ENCODE data around the gene ACE. TPM values are rescaled to one million over a fixed set of nuclear protein-coding genes. Genes with fewer than 3 reads are reported as not detected.

The ACE gene
- total RNA-seq, 1 donor from 2014 or later: 1.0 TPM

DNA sequence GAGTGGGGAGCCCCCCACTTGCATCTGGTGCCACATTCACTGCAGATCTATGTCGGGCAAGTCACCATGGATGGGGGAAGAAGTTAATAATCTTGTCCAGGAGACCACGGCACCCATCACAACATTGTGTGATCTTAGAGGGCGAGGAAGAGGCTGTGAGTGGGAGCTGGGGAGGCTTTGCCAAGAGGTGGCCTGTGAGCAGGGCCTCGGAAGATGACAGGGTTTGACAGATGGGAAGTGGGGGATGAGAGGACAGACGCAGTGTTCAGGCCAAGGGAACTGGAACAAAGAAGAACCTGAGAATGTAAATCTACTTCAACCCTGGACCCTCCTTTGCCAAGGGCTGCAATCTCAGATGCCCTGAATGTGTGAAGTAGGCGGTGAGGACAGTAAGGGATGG, 12.4 kb downstream of the ACE start:
- Histone ChIP-seq H3K9ac (ENCODE audit: low read length) (no peak overlapping the region), H3K79me2 (ENCODE audit: insufficient read depth, low read length) (no peaks in the 10 kb centered on the region), H4K20me1 (ENCODE audit: insufficient read depth, low read length) (no peaks in the 10 kb centered on the region), H3K4me2 (ENCODE audit: low read length) (no peak overlapping the region), H3K36me3 (ENCODE audit: insufficient read depth, low read length) (no peaks in the 10 kb centered on the region), H3K27ac (ENCODE audit: low read depth, low read length) (no peak overlapping the region), H3K9me3 (ENCODE audit: insufficient read depth, low read depth, low read length) (no peaks in the 10 kb centered on the region), H3K27me3 (ENCODE audit: insufficient read depth, low read length) (peaks cover 14% of the 10 kb centered on the region), H3K4me1 (ENCODE audit: insufficient read depth, low read length) (no peaks in the 10 kb centered on the region), H2AFZ (ENCODE audit: low read depth, low read length) (no peak overlapping the region), H3K4me3 (ENCODE audit: insufficient read depth, low read depth, low read length) (no peak overlapping the region)
- DNase-seq (ENCODE audit: low read depth): no peak
- Mint-ChIP-seq H3K27ac (ENCODE audit: unreplicated experiment) (no peak overlapping the region), H3K4me3 (ENCODE audit: unreplicated experiment) (no peak overlapping the region), H3K27me3 (ENCODE audit: low read depth, unreplicated experiment) (peaks cover 62% of the 10 kb centered on the region), H3K9me3 (ENCODE audit: unreplicated experiment) (no peaks in the 10 kb centered on the region), H3K4me1 (ENCODE audit: low read depth, unreplicated experiment) (no peaks in the 10 kb centered on the region), H3K36me3 (ENCODE audit: low read depth, unreplicated experiment) (peaks cover 6% of the 10 kb centered on the region)
- TF ChIP-seq, protein P1, sequence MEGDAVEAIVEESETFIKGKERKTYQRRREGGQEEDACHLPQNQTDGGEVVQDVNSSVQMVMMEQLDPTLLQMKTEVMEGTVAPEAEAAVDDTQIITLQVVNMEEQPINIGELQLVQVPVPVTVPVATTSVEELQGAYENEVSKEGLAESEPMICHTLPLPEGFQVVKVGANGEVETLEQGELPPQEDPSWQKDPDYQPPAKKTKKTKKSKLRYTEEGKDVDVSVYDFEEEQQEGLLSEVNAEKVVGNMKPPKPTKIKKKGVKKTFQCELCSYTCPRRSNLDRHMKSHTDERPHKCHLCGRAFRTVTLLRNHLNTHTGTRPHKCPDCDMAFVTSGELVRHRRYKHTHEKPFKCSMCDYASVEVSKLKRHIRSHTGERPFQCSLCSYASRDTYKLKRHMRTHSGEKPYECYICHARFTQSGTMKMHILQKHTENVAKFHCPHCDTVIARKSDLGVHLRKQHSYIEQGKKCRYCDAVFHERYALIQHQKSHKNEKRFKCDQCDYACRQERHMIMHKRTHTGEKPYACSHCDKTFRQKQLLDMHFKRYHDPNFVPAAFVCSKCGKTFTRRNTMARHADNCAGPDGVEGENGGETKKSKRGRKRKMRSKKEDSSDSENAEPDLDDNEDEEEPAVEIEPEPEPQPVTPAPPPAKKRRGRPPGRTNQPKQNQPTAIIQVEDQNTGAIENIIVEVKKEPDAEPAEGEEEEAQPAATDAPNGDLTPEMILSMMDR (IDR thresholded peaks at IDR 0.05; ENCODE audit: insufficient read depth, low read depth, low read length): no peak
- TF ChIP-seq EZH2 (IDR thresholded peaks at IDR 0.05; ENCODE audit: insufficient read depth, low read length): no peak
- no peak for FAIRE-seq

DNA sequence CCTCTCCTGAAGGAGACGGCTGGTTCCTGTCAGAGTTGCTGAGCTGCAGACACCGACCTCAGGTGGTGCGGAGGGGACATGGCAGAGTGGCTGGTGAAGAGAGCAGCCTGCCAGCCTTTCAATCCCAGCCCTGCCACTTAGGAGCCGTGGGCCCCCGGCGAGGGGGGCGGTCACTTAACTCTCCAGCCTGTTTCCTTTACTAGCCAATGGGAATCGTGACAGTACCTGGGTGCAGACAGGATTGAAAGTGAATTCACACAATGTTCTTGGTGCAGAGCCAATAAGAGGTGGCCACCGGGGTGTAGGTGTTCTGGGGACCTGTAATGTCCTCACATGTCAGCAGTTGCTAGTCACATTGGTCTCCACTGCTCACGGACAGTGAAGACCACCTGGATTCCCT, 13.5 kb downstream of the ACE start:
- no peak overlapping the region for H3K27ac Mint-ChIP-seq (ENCODE audit: unreplicated experiment)
- Histone ChIP-seq H3K9ac (ENCODE audit: low read length) (no peak overlapping the region), H4K20me1 (ENCODE audit: insufficient read depth, low read length) (no peaks in the 10 kb centered on the region), H3K4me2 (ENCODE audit: low read length) (no peak overlapping the region), H3K4me3 (ENCODE audit: insufficient read depth, low read depth, low read length) (no peak overlapping the region), H3K9me3 (ENCODE audit: insufficient read depth, low read depth, low read length) (no peaks in the 10 kb centered on the region), H3K36me3 (ENCODE audit: insufficient read depth, low read length) (no peaks in the 10 kb centered on the region), H3K27me3 (ENCODE audit: insufficient read depth, low read length) (peaks cover 14% of the 10 kb centered on the region), H3K4me1 (ENCODE audit: insufficient read depth, low read length) (no peaks in the 10 kb centered on the region), H3K27ac (ENCODE audit: low read depth, low read length) (no peak overlapping the region), H2AFZ (ENCODE audit: low read depth, low read length) (no peak overlapping the region), H3K79me2 (ENCODE audit: insufficient read depth, low read length) (no peaks in the 10 kb centered on the region)
- H3K4me1 Mint-ChIP-seq (ENCODE audit: low read depth, unreplicated experiment): peaks cover 4% of the 10 kb centered on the region
- no peak overlapping the region for H3K4me3 Mint-ChIP-seq (ENCODE audit: unreplicated experiment)
- H3K9me3 Mint-ChIP-seq (ENCODE audit: unreplicated experiment): no peaks in the 10 kb centered on the region
- H3K27me3 Mint-ChIP-seq (ENCODE audit: low read depth, unreplicated experiment): peaks cover 65% of the 10 kb centered on the region
- H3K36me3 Mint-ChIP-seq (ENCODE audit: low read depth, unreplicated experiment): peaks cover 6% of the 10 kb centered on the region
- TF ChIP-seq, protein P1 (IDR thresholded peaks at IDR 0.05; ENCODE audit: insufficient read depth, low read depth, low read length): no peak
- no peak for TF ChIP-seq EZH2 (IDR thresholded peaks at IDR 0.05; ENCODE audit: insufficient read depth, low read length)
- DNase-seq (ENCODE audit: low read depth): no peak
- FAIRE-seq: no peak

DNA sequence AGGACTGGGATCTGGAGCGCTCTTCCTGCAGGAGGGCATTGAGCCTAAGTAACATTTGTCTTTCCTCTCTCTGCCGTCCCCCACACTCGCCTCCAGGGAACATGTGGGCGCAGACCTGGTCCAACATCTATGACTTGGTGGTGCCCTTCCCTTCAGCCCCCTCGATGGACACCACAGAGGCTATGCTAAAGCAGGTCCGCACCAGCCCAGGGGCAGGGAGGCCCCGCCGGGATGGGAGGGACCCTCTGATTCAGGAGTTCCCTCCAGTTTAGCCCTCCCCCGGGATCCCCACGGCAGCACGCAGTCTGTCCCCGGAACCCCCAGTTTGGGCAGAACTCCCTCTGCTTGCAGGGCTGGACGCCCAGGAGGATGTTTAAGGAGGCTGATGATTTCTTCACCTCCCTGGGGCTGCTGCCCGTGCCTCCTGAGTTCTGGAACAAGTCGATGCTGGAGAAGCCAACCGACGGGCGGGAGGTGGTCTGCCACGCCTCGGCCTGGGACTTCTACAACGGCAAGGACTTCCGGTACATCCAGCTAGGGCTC, 14.1 kb downstream of the ACE start:
- H3K27me3 ChIP-seq (ENCODE audit: insufficient read depth, low read length): peaks cover 14% of the 10 kb centered on the region
- Mint-ChIP-seq H3K4me1 (ENCODE audit: low read depth, unreplicated experiment) (peaks cover 4% of the 10 kb centered on the region), H3K27me3 (ENCODE audit: low read depth, unreplicated experiment) (peaks cover 65% of the 10 kb centered on the region)

More for the DNA sequence above, 14.1 kb downstream of the ACE start:
- Histone ChIP-seq H4K20me1 (ENCODE audit: insufficient read depth, low read length) (no peaks in the 10 kb centered on the region), H3K79me2 (ENCODE audit: insufficient read depth, low read length) (no peaks in the 10 kb centered on the region), H2AFZ (ENCODE audit: low read depth, low read length) (no peak overlapping the region), H3K4me3 (ENCODE audit: insufficient read depth, low read depth, low read length) (no peak overlapping the region), H3K4me1 (ENCODE audit: insufficient read depth, low read length) (no peaks in the 10 kb centered on the region), H3K36me3 (ENCODE audit: insufficient read depth, low read length) (no peaks in the 10 kb centered on the region), H3K9ac (ENCODE audit: low read length) (no peak overlapping the region), H3K4me2 (ENCODE audit: low read length) (no peak overlapping the region), H3K9me3 (ENCODE audit: insufficient read depth, low read depth, low read length) (no peaks in the 10 kb centered on the region), H3K27ac (ENCODE audit: low read depth, low read length) (no peak overlapping the region)
- TF ChIP-seq, protein P1 (IDR thresholded peaks at IDR 0.05; ENCODE audit: insufficient read depth, low read depth, low read length): no peak
- no peak for TF ChIP-seq EZH2 (IDR thresholded peaks at IDR 0.05; ENCODE audit: insufficient read depth, low read length)
- Mint-ChIP-seq H3K27ac (ENCODE audit: unreplicated experiment) (no peak overlapping the region), H3K9me3 (ENCODE audit: unreplicated experiment) (no peaks in the 10 kb centered on the region), H3K36me3 (ENCODE audit: low read depth, unreplicated experiment) (peaks cover 6% of the 10 kb centered on the region), H3K4me3 (ENCODE audit: unreplicated experiment) (no peak overlapping the region)
- DNase-seq (ENCODE audit: low read depth) (no peak), FAIRE-seq (no peak)

Data from astrocyte (in vitro differentiated cells and primary cell).